MM.1S (cell line): Measurements from ENCODE around the gene KCNK4.

ENCODE experiments used
- DNase-seq: peaks from one replicate; pipeline ENCODE4 v3.0.0-alpha.2; 2015
- H2AFZ ChIP-seq: fragments of 300-600 bp; sonication (generic); 2 replicates; pipeline ENCODE4 v1.6.0; 2016; ENCODE audit warnings: antibody characterized with exemption, low read length
- H3F3A ChIP-seq: fragments of 300-600 bp; sonication (generic); 2 replicates; pipeline ENCODE4 v1.6.1; 2016; ENCODE audit warnings: mild to moderate bottlenecking, antibody characterized with exemption, low read length, moderate library complexity, mixed read lengths; ENCODE audit not compliant: insufficient read depth
- H3K27ac ChIP-seq: fragments of 300-600 bp; sonication (generic); 2 replicates; pipeline ENCODE4 v1.5.1; 2016; ENCODE audit warnings: mild to moderate bottlenecking, low read length
- H3K27me3 ChIP-seq: fragments of 300-600 bp; sonication (generic); replicated peaks from 2 replicates; pipeline ENCODE4 v1.6.0; 2016; ENCODE audit warnings: low read length; ENCODE audit not compliant: insufficient read depth
- H3K36me3 ChIP-seq: fragments of 300-600 bp; sonication (generic); replicated peaks from 2 replicates; pipeline ENCODE4 v1.6.1; 2016; ENCODE audit warnings: mild to moderate bottlenecking, low read length, mixed read lengths; ENCODE audit not compliant: insufficient read depth
- H3K4me1 ChIP-seq: fragments of 300-600 bp; sonication (generic); 2 replicates; pipeline ENCODE4 v1.6.1; 2016; ENCODE audit warnings: low read length, mixed read lengths
- H3K4me2 ChIP-seq: fragments of 300-600 bp; sonication (generic); 2 replicates; pipeline ENCODE4 v1.6.0; 2016; ENCODE audit warnings: low read depth, low read length
- H3K4me3 ChIP-seq: fragments of 300-600 bp; sonication (generic); 2 replicates; pipeline ENCODE4 v1.5.1; 2016; ENCODE audit warnings: low read length, mixed read lengths
- H3K79me2 ChIP-seq: fragments of 300-600 bp; sonication (generic); 2 replicates; pipeline ENCODE4 v1.6.1; 2016; ENCODE audit warnings: mixed run types, low read length, mixed read lengths
- H3K9ac ChIP-seq: fragments of 300-600 bp; sonication (generic); 2 replicates; pipeline ENCODE4 v1.6.1; 2016; ENCODE audit warnings: low read length, mixed read lengths
- H3K9me2 ChIP-seq: fragments of 300-600 bp; sonication (generic); replicated peaks from 2 replicates; pipeline ENCODE4 v1.6.1; 2016; ENCODE audit warnings: mild to moderate bottlenecking, low read length, mixed read lengths; ENCODE audit not compliant: insufficient read depth
- H3K9me3 ChIP-seq: fragments of 300-600 bp; sonication (generic); replicated peaks from 2 replicates; pipeline ENCODE4 v1.6.1; 2016; ENCODE audit warnings: mild to moderate bottlenecking, low read length, mixed read lengths; ENCODE audit not compliant: insufficient read depth
- H4K20me1 ChIP-seq: fragments of 300-600 bp; sonication (generic); 2 replicates; pipeline ENCODE4 v1.6.1; 2016; ENCODE audit warnings: mild to moderate bottlenecking, low read length, moderate library complexity, mixed read lengths; ENCODE audit not compliant: insufficient read depth
- CTCF ChIP-seq: fragments of 300-600 bp; sonication (generic); IDR thresholded peaks from 2 replicates; pipeline ENCODE4 v1.5.1; 2016; ENCODE audit warnings: antibody characterized with exemption, low read length, mixed read lengths
- EZH2 ChIP-seq: fragments of 300-600 bp; sonication (generic); optimal IDR thresholded peaks from 2 replicates; pipeline ENCODE3; 2017; ENCODE audit warnings: low read depth, mild to moderate bottlenecking, antibody characterized with exemption, low read length, mixed read lengths
- EZH2phosphoT487 ChIP-seq: fragments of 300-600 bp; sonication (generic); IDR thresholded peaks from 2 replicates; pipeline ENCODE4 v1.6.1; 2018; ENCODE audit warnings: antibody characterized with exemption, low read length

KCNK4 gene

DNA sequence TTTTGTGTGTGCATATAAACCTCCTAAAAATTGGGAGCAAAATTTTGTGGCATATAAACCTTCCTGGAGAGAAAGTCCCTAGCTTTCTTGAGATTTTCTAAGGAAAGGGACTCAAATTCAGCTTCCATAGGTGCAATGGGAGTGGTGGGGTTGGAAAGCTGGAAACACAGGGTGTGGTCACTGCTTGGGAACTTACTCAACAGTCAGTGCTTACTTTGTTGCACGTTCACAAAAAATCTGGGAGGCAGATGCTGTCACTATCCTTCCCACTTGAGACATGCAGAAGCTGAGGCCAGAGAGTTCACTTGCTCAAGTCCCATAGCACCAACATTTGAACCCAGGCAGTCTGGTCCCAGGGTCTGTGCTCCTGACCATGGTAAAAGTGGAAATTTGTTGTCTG lies 5.1 kb downstream of the KCNK4 start:
- TF ChIP-seq EZH2 (no peak), CTCF (no peak), EZH2phosphoT487 (no peak)
- peaks cover 6% of the 10 kb centered on the region for H3K4me1 ChIP-seq
- H3K36me3 ChIP-seq, result no peaks in the 10 kb centered on the region
- H3K27me3 ChIP-seq, result peaks cover 88% of the 10 kb centered on the region
- no peak overlapping the region for H3K4me2 ChIP-seq
- no peaks in the 10 kb centered on the region for H3K9me3 ChIP-seq
- no peaks in the 10 kb centered on the region for H3K9me2 ChIP-seq
- DNase-seq, result peak; percentile 4
- no peak overlapping the region for H3K9ac ChIP-seq
- H3K27ac ChIP-seq, result no peak overlapping the region
- no peak overlapping the region for H2AFZ ChIP-seq
- H3F3A ChIP-seq, result no peaks in the 10 kb centered on the region
- H3K79me2 ChIP-seq, result no peaks in the 10 kb centered on the region
- no peak overlapping the region for H3K4me3 ChIP-seq
- H4K20me1 ChIP-seq, result no peaks in the 10 kb centered on the region

DNA sequence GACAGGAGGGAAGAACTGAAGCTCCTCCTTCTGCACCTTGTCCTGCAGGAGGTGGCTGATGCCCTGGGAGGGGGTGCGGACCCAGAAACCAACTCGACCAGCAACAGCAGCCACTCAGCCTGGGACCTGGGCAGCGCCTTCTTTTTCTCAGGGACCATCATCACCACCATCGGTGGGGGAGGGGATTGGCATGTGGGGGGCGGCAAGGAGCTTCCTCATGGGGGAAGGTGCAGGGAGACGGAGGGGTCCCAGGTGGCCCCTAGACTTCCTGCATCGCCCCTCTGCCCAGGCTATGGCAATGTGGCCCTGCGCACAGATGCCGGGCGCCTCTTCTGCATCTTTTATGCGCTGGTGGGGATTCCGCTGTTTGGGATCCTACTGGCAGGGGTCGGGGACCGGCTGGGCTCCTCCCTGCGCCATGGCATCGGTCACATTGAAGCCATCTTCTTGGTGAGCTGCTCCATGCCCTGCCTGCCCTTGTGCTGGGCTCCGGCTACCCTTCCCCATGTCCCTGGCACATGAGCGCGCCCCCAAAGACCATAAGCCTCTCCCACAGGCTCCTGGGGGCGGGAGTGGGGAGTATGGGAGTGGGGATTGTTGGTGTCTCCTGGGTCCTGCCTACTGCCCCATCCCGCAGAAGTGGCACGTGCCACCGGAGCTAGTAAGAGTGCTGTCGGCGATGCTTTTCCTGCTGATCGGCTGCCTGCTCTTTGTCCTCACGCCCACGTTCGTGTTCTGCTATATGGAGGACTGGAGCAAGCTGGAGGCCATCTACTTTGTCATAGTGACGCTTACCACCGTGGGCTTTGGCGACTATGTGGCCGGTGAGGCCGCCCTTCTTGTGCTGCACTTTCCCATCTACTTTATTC lies 6.0 kb downstream of the KCNK4 start:
- peaks cover 6% of the 10 kb centered on the region for H3K4me1 ChIP-seq
- H3K4me2 ChIP-seq, result no peak overlapping the region
- H3K36me3 ChIP-seq, result no peaks in the 10 kb centered on the region
- peaks cover 89% of the 10 kb centered on the region for H3K27me3 ChIP-seq
- no peak overlapping the region for H3K9ac ChIP-seq
- no peaks in the 10 kb centered on the region for H3F3A ChIP-seq
- no peak overlapping the region for H3K27ac ChIP-seq
- no peaks in the 10 kb centered on the region for H3K9me2 ChIP-seq
- no peaks in the 10 kb centered on the region for H3K79me2 ChIP-seq
- H2AFZ ChIP-seq, result no peak overlapping the region
- no peak overlapping the region for H3K4me3 ChIP-seq
- no peak for TF ChIP-seq EZH2
- TF ChIP-seq EZH2phosphoT487, result no peak
- TF ChIP-seq CTCF, result no peak
- H4K20me1 ChIP-seq, result no peaks in the 10 kb centered on the region
- H3K9me3 ChIP-seq, result no peaks in the 10 kb centered on the region
- DNase-seq, result no peak

- H3K4me3 ChIP-seq, result no peak overlapping the region
- peaks cover 81% of the 10 kb centered on the region for H3K27me3 ChIP-seq
- H3K79me2 ChIP-seq, result no peaks in the 10 kb centered on the region
- no peaks in the 10 kb centered on the region for H3K36me3 ChIP-seq
- no peak overlapping the region for H2AFZ ChIP-seq
- TF ChIP-seq EZH2 (no peak), EZH2phosphoT487 (no peak; the same call in 1 of the 2 replicates), CTCF (no peak)
- no peaks in the 10 kb centered on the region for H3K9me3 ChIP-seq
- no peaks in the 10 kb centered on the region for H3K9me2 ChIP-seq
- no peaks in the 10 kb centered on the region for H4K20me1 ChIP-seq
- H3K9ac ChIP-seq, result no peak overlapping the region
- no peaks in the 10 kb centered on the region for H3F3A ChIP-seq
- DNase-seq, result peak; percentile 1
- peaks cover 6% of the 10 kb centered on the region for H3K4me1 ChIP-seq
- H3K27ac ChIP-seq, result no peak overlapping the region
- H3K4me2 ChIP-seq, result no peak overlapping the region
Observed at GRCh38 chr11:64297699-64298358, 6.7 kb downstream of the KCNK4 start.
